ENCODE measurements around the gene FXYD3. TPM values are rescaled to one million over a fixed set of nuclear protein-coding genes. Genes with fewer than 3 reads are reported as not detected.

Gene FXYD3
- total RNA-seq, 1 experiment from 2014 or later, result 17.4 TPM

DNA sequence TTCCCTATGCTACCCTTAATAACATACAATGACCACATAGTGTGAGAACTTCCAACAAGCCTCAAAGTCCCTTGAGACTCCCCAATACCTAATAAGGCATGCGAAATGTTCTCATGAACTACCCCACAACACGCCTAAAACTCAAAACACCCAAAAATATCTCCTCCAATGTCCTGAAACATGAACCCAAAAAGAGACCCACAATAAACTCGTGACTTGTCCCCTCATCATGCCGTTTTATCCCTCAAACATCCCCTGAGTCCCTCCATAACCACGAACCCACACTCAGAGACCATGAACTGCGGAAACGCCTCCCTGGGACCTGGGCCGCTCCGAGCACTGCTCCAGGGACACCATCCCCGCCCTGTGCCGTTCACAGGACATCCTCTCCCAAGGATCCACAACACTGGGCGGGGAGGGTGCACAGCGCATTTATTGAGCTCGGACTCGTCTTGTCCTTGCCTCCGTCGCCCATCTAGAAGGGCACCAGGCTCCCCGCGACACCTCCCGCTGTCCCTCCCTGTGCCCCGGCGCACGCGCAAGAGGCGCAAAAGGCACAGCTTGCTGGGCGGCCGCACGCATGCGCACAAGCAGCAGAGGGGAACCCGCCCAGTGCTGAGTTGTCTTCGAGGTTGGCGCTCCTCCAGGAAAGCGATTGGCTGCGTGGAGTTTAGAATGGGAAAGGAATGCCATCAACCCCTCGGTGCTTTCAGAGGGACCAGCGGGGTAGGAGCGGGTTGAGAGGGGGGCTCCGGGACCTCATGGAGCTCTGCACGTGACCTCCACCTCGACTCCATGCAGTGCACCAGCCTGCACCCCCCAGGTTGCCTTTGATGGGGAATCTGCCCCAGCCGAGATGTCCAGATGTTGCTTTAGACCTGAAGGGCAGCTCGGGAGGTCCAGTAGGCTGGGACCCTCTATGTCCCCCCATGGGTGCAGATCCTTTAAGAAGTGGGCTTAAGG is 8.8 kb downstream of the FXYD3 start (continued):
- no peak for TF ChIP-seq EZH2 (IDR thresholded peaks at IDR 0.05)
- no peak for TF ChIP-seq TCF7L2 (IDR thresholded peaks at IDR 0.05; ENCODE audit: borderline replicate concordance, extremely low read depth, insufficient read depth, insufficient read length)
- TF ChIP-seq EZH2phosphoT487 (IDR thresholded peaks at IDR 0.05; ENCODE audit: borderline replicate concordance), result no peak
- TF ChIP-seq ELF1 (IDR thresholded peaks at IDR 0.05; ENCODE audit: borderline replicate concordance, low read depth), result no peak
- TF ChIP-seq FOSL1 (IDR thresholded peaks at IDR 0.05; ENCODE audit: low read depth), result no peak
- TF ChIP-seq EGR1 (IDR thresholded peaks at IDR 0.05; ENCODE audit: low read depth), result no peak

DNA sequence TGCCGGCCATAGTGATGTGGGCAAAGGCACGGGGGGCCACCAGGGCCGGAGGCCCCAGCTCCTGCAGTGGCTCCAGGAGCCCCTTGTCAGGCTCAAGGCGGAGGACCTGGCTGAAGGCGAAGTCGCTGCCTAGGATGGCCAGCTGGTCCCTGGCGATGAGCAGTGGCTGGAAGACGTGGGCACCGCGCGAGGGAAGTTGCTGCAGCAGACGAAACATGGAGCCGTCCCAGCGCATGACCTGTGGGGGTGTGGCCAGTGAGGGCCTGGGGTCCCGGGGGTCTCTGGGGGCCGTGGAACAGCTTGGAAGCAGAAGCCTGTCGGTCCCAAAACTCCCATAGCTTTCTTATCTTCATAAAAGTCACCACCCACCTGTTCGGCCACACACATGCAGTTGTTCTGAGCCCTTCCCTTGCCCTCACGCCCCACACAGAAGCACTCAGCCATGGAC is 9.7 kb downstream of the FXYD3 start:
- peaks cover 21 to 43% of the 10 kb centered on the region in 2 experiments for H3K4me1 ChIP-seq (ENCODE audit: control insufficient read depth in 1 of 2, insufficient read depth in 2 of 2, low read length in 2 of 2)
- peak overlapping the region in 1 of 2 experiments; percentile 54; a peak in 1 of 4 replicates for H3K4me3 ChIP-seq (replicated peaks in 1 of 2; ENCODE audit: low read depth in 1 of 2, low read length in 2 of 2)
- H2AFZ ChIP-seq (ENCODE audit: low read depth, low read length, poor library complexity, severe bottlenecking), result no peak overlapping the region
- CTCF ChIA-PET, result interaction anchor here (1.4 to 1.9 kb wide), 3 partner anchors 10 to 17 kb away, joined by 10 to 12 read pairs (median 11); partner anchors contain the start of genes FXYD3, FXYD7 and LGI4
- BruUV-seq (replicated peaks), result no TSS peak
- POLR2A ChIA-PET, result interaction anchor here (1.1 kb wide), 1 partner anchor 18 kb away, joined by 3 read pairs; no protein-coding TSS in a partner anchor
- RAD21 ChIA-PET (ENCODE audit: low non-redundant PET in 1 of 2, low total read pairs in 2 of 2, uncharacterized antibody in 2 of 2, unreplicated experiment in 2 of 2), result no interaction called here
- H3K27ac ChIP-seq (ENCODE audit: low read depth, low read length), result peak overlapping the region; percentile 30; the same call in 1 of the 2 replicates
- H3K4me2 ChIP-seq (ENCODE audit: low read length), result peak overlapping the region; percentile 87
- no peak overlapping the region for H3K9ac ChIP-seq (ENCODE audit: low read length)
- no peaks in the 10 kb centered on the region for H3K36me3 ChIP-seq (ENCODE audit: control insufficient read depth in 1 of 2, insufficient read depth in 2 of 2, low read length in 2 of 2)
- H3K9me2 ChIP-seq (ENCODE audit: insufficient read depth), result no peaks in the 10 kb centered on the region
- no peaks in the 10 kb centered on the region for H3K79me2 ChIP-seq (ENCODE audit: insufficient read depth, low read length)
- DNase-seq (ENCODE audit: low read depth, low spot score) (no peak), ATAC-seq (no peak)
- H3K27me3 ChIP-seq (ENCODE audit: insufficient read depth, low read length), result no peaks in the 10 kb centered on the region
- intact Hi-C loops (cut with micrococcal nuclease), result no loop called here
- no peaks in the 10 kb centered on the region for H4K20me1 ChIP-seq (ENCODE audit: insufficient read depth)
- no peaks in the 10 kb centered on the region for H3K9me3 ChIP-seq (ENCODE audit: control insufficient read depth in 1 of 2, insufficient read depth in 1 of 2, low read depth in 1 of 2, low read length in 2 of 2)
- no peak for TF ChIP-seq RAD21 (IDR thresholded peaks at IDR 0.05; ENCODE audit: low read depth)
- TF ChIP-seq SRF (IDR thresholded peaks at IDR 0.05; ENCODE audit: low read depth), result no peak
- TF ChIP-seq, protein P1, sequence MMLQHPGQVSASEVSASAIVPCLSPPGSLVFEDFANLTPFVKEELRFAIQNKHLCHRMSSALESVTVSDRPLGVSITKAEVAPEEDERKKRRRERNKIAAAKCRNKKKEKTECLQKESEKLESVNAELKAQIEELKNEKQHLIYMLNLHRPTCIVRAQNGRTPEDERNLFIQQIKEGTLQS (IDR thresholded peaks at IDR 0.05), result no peak
- no peak for TF ChIP-seq ZBTB33 (IDR thresholded peaks at IDR 0.05; ENCODE audit: extremely low read depth, insufficient replicate concordance, low read length)
- TF ChIP-seq ELF1 (IDR thresholded peaks at IDR 0.05; ENCODE audit: borderline replicate concordance, low read depth), result no peak
- TF ChIP-seq CBX3 (IDR thresholded peaks at IDR 0.05; ENCODE audit: low read depth), result no peak
- TF ChIP-seq POLR2A (IDR thresholded peaks at IDR 0.05; ENCODE audit: borderline replicate concordance, extremely low read depth, insufficient read depth, insufficient read length), result no peak
- TF ChIP-seq SP1 (IDR thresholded peaks at IDR 0.05; ENCODE audit: low read depth), result no peak
- no peak for TF ChIP-seq MAX (IDR thresholded peaks at IDR 0.05)
- no peak for TF ChIP-seq FOSL1 (IDR thresholded peaks at IDR 0.05; ENCODE audit: low read depth)
- no peak for TF ChIP-seq CEBPB (IDR thresholded peaks at IDR 0.05; ENCODE audit: low read depth)
- TF ChIP-seq TCF7L2 (IDR thresholded peaks at IDR 0.05; ENCODE audit: borderline replicate concordance, extremely low read depth, insufficient read depth, insufficient read length), result no peak
- TF ChIP-seq, protein P2, sequence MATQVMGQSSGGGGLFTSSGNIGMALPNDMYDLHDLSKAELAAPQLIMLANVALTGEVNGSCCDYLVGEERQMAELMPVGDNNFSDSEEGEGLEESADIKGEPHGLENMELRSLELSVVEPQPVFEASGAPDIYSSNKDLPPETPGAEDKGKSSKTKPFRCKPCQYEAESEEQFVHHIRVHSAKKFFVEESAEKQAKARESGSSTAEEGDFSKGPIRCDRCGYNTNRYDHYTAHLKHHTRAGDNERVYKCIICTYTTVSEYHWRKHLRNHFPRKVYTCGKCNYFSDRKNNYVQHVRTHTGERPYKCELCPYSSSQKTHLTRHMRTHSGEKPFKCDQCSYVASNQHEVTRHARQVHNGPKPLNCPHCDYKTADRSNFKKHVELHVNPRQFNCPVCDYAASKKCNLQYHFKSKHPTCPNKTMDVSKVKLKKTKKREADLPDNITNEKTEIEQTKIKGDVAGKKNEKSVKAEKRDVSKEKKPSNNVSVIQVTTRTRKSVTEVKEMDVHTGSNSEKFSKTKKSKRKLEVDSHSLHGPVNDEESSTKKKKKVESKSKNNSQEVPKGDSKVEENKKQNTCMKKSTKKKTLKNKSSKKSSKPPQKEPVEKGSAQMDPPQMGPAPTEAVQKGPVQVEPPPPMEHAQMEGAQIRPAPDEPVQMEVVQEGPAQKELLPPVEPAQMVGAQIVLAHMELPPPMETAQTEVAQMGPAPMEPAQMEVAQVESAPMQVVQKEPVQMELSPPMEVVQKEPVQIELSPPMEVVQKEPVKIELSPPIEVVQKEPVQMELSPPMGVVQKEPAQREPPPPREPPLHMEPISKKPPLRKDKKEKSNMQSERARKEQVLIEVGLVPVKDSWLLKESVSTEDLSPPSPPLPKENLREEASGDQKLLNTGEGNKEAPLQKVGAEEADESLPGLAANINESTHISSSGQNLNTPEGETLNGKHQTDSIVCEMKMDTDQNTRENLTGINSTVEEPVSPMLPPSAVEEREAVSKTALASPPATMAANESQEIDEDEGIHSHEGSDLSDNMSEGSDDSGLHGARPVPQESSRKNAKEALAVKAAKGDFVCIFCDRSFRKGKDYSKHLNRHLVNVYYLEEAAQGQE (IDR thresholded peaks at IDR 0.05; ENCODE audit: low read depth), result no peak
- TF ChIP-seq EGR1 (IDR thresholded peaks at IDR 0.05; ENCODE audit: low read depth), result no peak
- TF ChIP-seq ZFX (IDR thresholded peaks at IDR 0.05), result no peak
- TF ChIP-seq POLR2AphosphoS5 (IDR thresholded peaks at IDR 0.05; ENCODE audit: low read depth, low read length), result no peak

Measured in HCT116 (cell line).